SJCRH30 (cell line): ENCODE results near the gene BCKDHB. TPM values are rescaled to one million over a fixed set of nuclear protein-coding genes. Genes with fewer than 3 reads are reported as not detected.
"Not testable (repeated sequence)": the region's sequence is repeated elsewhere in the genome, so short reads cannot be mapped to it uniquely, and the experiment has no call there.

Experiments used
- DNase-seq, 2 experiments: peaks; one replicate each; pipeline ENCODE4 v3.0.0-alpha.2; 2015 to 2020
- H3K27ac ChIP-seq: fragments of 250-450 bp; sonication (Bioruptor Pico); 2 replicates; pipeline ENCODE4 v1.5.1; 2020; ENCODE audit warnings: mild to moderate bottlenecking, moderate library complexity
- H3K27me3 ChIP-seq: fragments of 250-450 bp; sonication (Bioruptor Pico); 2 replicates; pipeline ENCODE4 v1.5.1; 2020; ENCODE audit warnings: mild to moderate bottlenecking, moderate library complexity
- H3K36me3 ChIP-seq: fragments of 250-450 bp; sonication (Bioruptor Pico); 2 replicates; pipeline ENCODE4 v1.5.1; 2020; ENCODE audit warnings: mild to moderate bottlenecking, moderate library complexity
- H3K4me1 ChIP-seq: fragments of 250-450 bp; sonication (Bioruptor Pico); 2 replicates; pipeline ENCODE4 v1.5.1; 2020; ENCODE audit warnings: mild to moderate bottlenecking, moderate library complexity
- H3K4me3 ChIP-seq: fragments of 250-450 bp; sonication (Bioruptor Pico); 2 replicates; pipeline ENCODE4 v1.5.1; 2020; ENCODE audit warnings: mild to moderate bottlenecking, moderate library complexity
- H3K9me3 ChIP-seq: fragments of 250-450 bp; sonication (Bioruptor Pico); replicated peaks from 2 replicates; pipeline ENCODE4 v1.5.1; 2020; ENCODE audit warnings: mild to moderate bottlenecking, moderate library complexity
- total RNA-seq: library from RNA; depleted of rRNA; stranded (reverse); fragments of >200 nt; shearing (Covaris generic); gene quantifications from 2 replicates; pipeline ENCODE4 v1.2.3, GENCODE V29; 2014; rRNA removed

Gene BCKDHB
- total RNA-seq: 24.2 and 26.8 TPM in 2 replicates

GRCh38 chr6:80106418-80107235 lies at the start of gene BCKDHB:
Gene BCKDHB, plus strand, starts transcription at chr6:80106671. Its CDS starts 23 bp downstream, at chr6:80106694.
- peak within 1 kb of the TSS; percentile 45 for H3K27ac ChIP-seq

GRCh38 chr6:80060774-80061173 lies 45.7 kb upstream of the BCKDHB start:
- H3K9me3 ChIP-seq: no peaks in the 10 kb centered on the region
- no peaks in the 10 kb centered on the region for H3K36me3 ChIP-seq
- no peaks in the 10 kb centered on the region for H3K27me3 ChIP-seq
- no peak overlapping the region for H3K4me3 ChIP-seq
- no peak for DNase-seq
- no peak overlapping the region for H3K27ac ChIP-seq
- H3K4me1 ChIP-seq: peaks cover 12% of the 10 kb centered on the region

More at GRCh38 chr6:80106418-80107235, at the start of gene BCKDHB:
- H3K36me3 ChIP-seq: no peaks in the 10 kb centered on the region
- no peaks in the 10 kb centered on the region for H3K9me3 ChIP-seq
- DNase-seq: peak; percentile 99
- no peaks in the 10 kb centered on the region for H3K4me1 ChIP-seq
- H3K4me3 ChIP-seq: peak within 1 kb of the TSS; percentile 73
- no peaks in the 10 kb centered on the region for H3K27me3 ChIP-seq

- not testable (repeated sequence) for H3K4me3 ChIP-seq, H3K9me3 ChIP-seq, H3K36me3 ChIP-seq
Observed at GRCh38 chr6:80068146-80068545, 38.3 kb upstream of the BCKDHB start.

GRCh38 chr6:80070431-80070830 lies 36.0 kb upstream of the BCKDHB start:
- not testable (repeated sequence) for H3K4me3 ChIP-seq, H3K9me3 ChIP-seq

More at GRCh38 chr6:80068146-80068545, 38.3 kb upstream of the BCKDHB start:
- not testable (repeated sequence) for DNase-seq, H3K27ac ChIP-seq, H3K27me3 ChIP-seq, H3K4me1 ChIP-seq

GRCh38 chr6:80077067-80077466 lies 29.4 kb upstream of the BCKDHB start:
- Histone ChIP-seq H3K27me3 (no peaks in the 10 kb centered on the region), H3K36me3 (no peaks in the 10 kb centered on the region), H3K27ac (no peak overlapping the region), H3K4me1 (no peaks in the 10 kb centered on the region), H3K9me3 (no peaks in the 10 kb centered on the region), H3K4me3 (no peak overlapping the region)
- DNase-seq: no peak

More at GRCh38 chr6:80070431-80070830, 36.0 kb upstream of the BCKDHB start:
- H3K27ac ChIP-seq, DNase-seq, H3K4me1 ChIP-seq, H3K27me3 ChIP-seq, H3K36me3 ChIP-seq: not testable (repeated sequence)

- no peak for DNase-seq
- H3K9me3 ChIP-seq: no peaks in the 10 kb centered on the region
- H3K27me3 ChIP-seq: no peaks in the 10 kb centered on the region
- H3K4me1 ChIP-seq: 0 out of 2 replicates have a peak, but pooled peaks cover 3% of the 10 kb centered on the region
- H3K4me3 ChIP-seq: no peak overlapping the region
- H3K36me3 ChIP-seq: no peaks in the 10 kb centered on the region
- H3K27ac ChIP-seq: no peak overlapping the region
Observed at GRCh38 chr6:80088637-80089036, 17.8 kb upstream of the BCKDHB start.

- H3K36me3 ChIP-seq: no peaks in the 10 kb centered on the region
- no peak overlapping the region for H3K4me3 ChIP-seq
- 0 out of 2 replicates have a peak, but pooled peaks cover 3% of the 10 kb centered on the region for H3K4me1 ChIP-seq
- no peak overlapping the region for H3K27ac ChIP-seq
- no peak for DNase-seq
- H3K9me3 ChIP-seq: no peaks in the 10 kb centered on the region
- H3K27me3 ChIP-seq: no peaks in the 10 kb centered on the region
Observed at GRCh38 chr6:80091506-80091905, 15.0 kb upstream of the BCKDHB start.

GRCh38 chr6:80094017-80094416 lies 12.5 kb upstream of the BCKDHB start:
- no peak overlapping the region for H3K27ac ChIP-seq
- 0 out of 2 replicates have a peak, but pooled peaks cover 3% of the 10 kb centered on the region for H3K4me1 ChIP-seq
- no peak overlapping the region for H3K4me3 ChIP-seq
- DNase-seq: peak in 1 of 2 experiments; percentile 50
- no peaks in the 10 kb centered on the region for H3K27me3 ChIP-seq
- no peaks in the 10 kb centered on the region for H3K36me3 ChIP-seq
- no peaks in the 10 kb centered on the region for H3K9me3 ChIP-seq

- Histone ChIP-seq H3K27me3 (no peaks in the 10 kb centered on the region), H3K4me3 (no peak overlapping the region), H3K9me3 (no peaks in the 10 kb centered on the region), H3K4me1 (0 out of 2 replicates have a peak, but pooled peaks cover 3% of the 10 kb centered on the region), H3K36me3 (no peaks in the 10 kb centered on the region), H3K27ac (no peak overlapping the region)
- DNase-seq: no peak
Observed at GRCh38 chr6:80095600-80095999, 10.9 kb upstream of the BCKDHB start.

- no peak overlapping the region for H3K27ac ChIP-seq
- no peaks in the 10 kb centered on the region for H3K36me3 ChIP-seq
- H3K27me3 ChIP-seq: no peaks in the 10 kb centered on the region
- no peaks in the 10 kb centered on the region for H3K9me3 ChIP-seq
- H3K4me1 ChIP-seq: no peaks in the 10 kb centered on the region
- H3K4me3 ChIP-seq: no peak overlapping the region
- no peak for DNase-seq
Observed at GRCh38 chr6:80098392-80098791, 8.1 kb upstream of the BCKDHB start.

- Histone ChIP-seq H3K27ac (no peak overlapping the region), H3K36me3 (no peaks in the 10 kb centered on the region), H3K4me1 (no peaks in the 10 kb centered on the region), H3K9me3 (no peaks in the 10 kb centered on the region), H3K27me3 (no peaks in the 10 kb centered on the region), H3K4me3 (no peak overlapping the region)
- no peak for DNase-seq
Observed at GRCh38 chr6:80104520-80104919, 2.0 kb upstream of the BCKDHB start.

- H3K4me1 ChIP-seq: no peaks in the 10 kb centered on the region
Observed at GRCh38 chr6:80105972-80106417, 476 bp upstream of the BCKDHB start.

GRCh38 chr6:80122576-80122975 lies 16.1 kb downstream of the BCKDHB start:
- not testable (repeated sequence) for H3K27me3 ChIP-seq, H3K4me3 ChIP-seq, H3K27ac ChIP-seq, H3K36me3 ChIP-seq, DNase-seq
- peaks cover 13% of the 10 kb centered on the region; the same call in 1 of the 2 replicates for H3K9me3 ChIP-seq
- H3K4me1 ChIP-seq: peaks cover 19% of the 10 kb centered on the region

More at GRCh38 chr6:80105972-80106417, 476 bp upstream of the BCKDHB start:
- H3K27ac ChIP-seq: peak overlapping the region; percentile 12; the same call in 1 of the 2 replicates
- no peaks in the 10 kb centered on the region for H3K27me3 ChIP-seq
- H3K36me3 ChIP-seq: no peaks in the 10 kb centered on the region
- peak overlapping the region; percentile 73 for H3K4me3 ChIP-seq
- H3K9me3 ChIP-seq: no peaks in the 10 kb centered on the region
- no peak for DNase-seq

- H3K9me3 ChIP-seq: 0 out of 2 replicates have a peak, but pooled peaks cover 5% of the 10 kb centered on the region
- no peaks in the 10 kb centered on the region for H3K27me3 ChIP-seq
- no peak overlapping the region for H3K4me3 ChIP-seq
- peak; percentile 68 to 87 for DNase-seq
- peaks cover 14% of the 10 kb centered on the region for H3K36me3 ChIP-seq
- H3K4me1 ChIP-seq: peaks cover 36% of the 10 kb centered on the region
- H3K27ac ChIP-seq: peak overlapping the region; percentile 85
Observed at GRCh38 chr6:80126657-80127345, 20.3 kb downstream of the BCKDHB start.

- Histone ChIP-seq H3K27me3 (no peaks in the 10 kb centered on the region), H3K4me1 (peaks cover 45% of the 10 kb centered on the region), H3K36me3 (peaks cover 24% of the 10 kb centered on the region), H3K9me3 (0 out of 2 replicates have a peak, but pooled peaks cover 5% of the 10 kb centered on the region), H3K4me3 (no peak overlapping the region), H3K27ac (no peak overlapping the region)
- DNase-seq: no peak
Observed at GRCh38 chr6:80129485-80129884, 23.0 kb downstream of the BCKDHB start.
